Activated T-cell treated with anti-CD3 and anti-CD28 coated beads, Interleukin-2, amount 50 U/mL, for 24 hours (primary cell): Measurements from ENCODE around the gene EYS.
"Not testable (repeated sequence)": the region's sequence is repeated elsewhere in the genome, so short reads cannot be mapped to it uniquely, and the experiment has no call there.

Experiments used
- DNase-seq: peaks from one replicate; pipeline ENCODE4 v3.0.0-alpha.2; 2020
- H3K27ac Mint-ChIP-seq: 2 replicates; pipeline ENCODE4 v1.8.0; 2020; ENCODE audit warnings: mild to moderate bottlenecking, mixed read lengths
- H3K27me3 Mint-ChIP-seq: 2 replicates; pipeline ENCODE4 v1.8.0; 2020; ENCODE audit warnings: mixed read lengths
- H3K36me3 Mint-ChIP-seq: 2 replicates; pipeline ENCODE4 v1.8.0; 2020; ENCODE audit warnings: low read depth, mixed read lengths
- H3K4me1 Mint-ChIP-seq: 2 replicates; pipeline ENCODE4 v1.8.0; 2020; ENCODE audit warnings: low read depth, mixed read lengths
- H3K4me3 Mint-ChIP-seq: 2 replicates; pipeline ENCODE4 v1.8.0; 2020; ENCODE audit warnings: mild to moderate bottlenecking, moderate library complexity, mixed read lengths
- H3K9me3 Mint-ChIP-seq: 2 replicates; pipeline ENCODE4 v1.8.0; 2020; ENCODE audit warnings: mixed read lengths

The EYS gene

DNA sequence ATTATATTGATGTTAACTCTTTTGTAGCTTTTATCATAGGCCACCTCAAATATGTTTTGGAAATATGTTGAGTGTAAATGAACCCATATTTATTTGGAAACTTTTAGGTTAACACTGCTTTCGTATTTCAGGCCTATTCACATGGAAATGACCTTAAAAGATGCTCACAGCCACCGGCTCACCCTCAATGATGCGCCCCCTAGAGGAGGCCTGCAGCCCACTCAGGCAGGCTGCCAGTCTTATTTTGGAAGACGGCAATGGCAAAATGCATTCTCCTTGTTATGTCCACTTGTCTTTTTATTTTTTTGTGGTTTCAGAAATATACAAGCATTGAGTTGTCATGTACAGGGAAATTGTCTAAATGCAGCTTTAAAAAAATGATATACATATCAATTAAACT lies 1201.7 kb downstream of the EYS start:
- no peaks in the 10 kb centered on the region for H3K36me3 Mint-ChIP-seq
- no peak for DNase-seq
- H3K9me3 Mint-ChIP-seq = peaks cover 16% of the 10 kb centered on the region
- H3K27me3 Mint-ChIP-seq = no peaks in the 10 kb centered on the region
- no peaks in the 10 kb centered on the region for H3K4me1 Mint-ChIP-seq
- no peak overlapping the region for H3K27ac Mint-ChIP-seq
- no peak overlapping the region for H3K4me3 Mint-ChIP-seq

- Mint-ChIP-seq H3K9me3 (peaks cover 15% of the 10 kb centered on the region), H3K27me3 (no peaks in the 10 kb centered on the region), H3K4me3 (no peak overlapping the region), H3K27ac (no peak overlapping the region), H3K4me1 (no peaks in the 10 kb centered on the region), H3K36me3 (no peaks in the 10 kb centered on the region)
- no peak for DNase-seq
These were observed 1202.5 kb downstream of the EYS start for GRCh38 chr6:64504503-64504902.

- H3K4me3 Mint-ChIP-seq = no peak overlapping the region
- H3K9me3 Mint-ChIP-seq = peaks cover 13% of the 10 kb centered on the region
- no peak overlapping the region for H3K27ac Mint-ChIP-seq
- H3K4me1 Mint-ChIP-seq = no peaks in the 10 kb centered on the region
- H3K27me3 Mint-ChIP-seq = no peaks in the 10 kb centered on the region
- no peak for DNase-seq
- H3K36me3 Mint-ChIP-seq = no peaks in the 10 kb centered on the region
These were observed 1204.2 kb downstream of the EYS start for GRCh38 chr6:64502801-64503200.

DNA sequence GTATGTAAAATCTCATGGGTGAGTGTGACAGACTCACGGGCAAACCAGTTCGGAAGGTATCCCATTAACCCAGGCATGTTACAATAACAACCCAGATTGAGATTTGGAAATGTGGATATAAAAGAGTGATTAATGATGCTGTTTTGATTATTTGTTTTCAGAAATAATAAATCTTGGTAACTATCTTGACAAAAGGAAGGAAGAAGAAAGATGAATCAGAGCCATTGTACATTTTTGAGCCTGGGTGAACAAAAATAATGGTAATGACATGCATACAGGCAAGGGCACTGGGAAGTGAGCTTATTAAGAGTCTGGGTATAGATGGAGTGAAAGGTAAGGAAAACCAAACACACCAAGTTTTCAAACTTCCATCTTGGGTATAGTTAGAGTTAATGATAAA lies 1209.4 kb downstream of the EYS start:
- Mint-ChIP-seq H3K27me3 (no peaks in the 10 kb centered on the region), H3K36me3 (no peaks in the 10 kb centered on the region), H3K27ac (no peak overlapping the region), H3K9me3 (peaks cover 2% of the 10 kb centered on the region), H3K4me1 (no peaks in the 10 kb centered on the region), H3K4me3 (no peak overlapping the region)
- no peak for DNase-seq

DNA sequence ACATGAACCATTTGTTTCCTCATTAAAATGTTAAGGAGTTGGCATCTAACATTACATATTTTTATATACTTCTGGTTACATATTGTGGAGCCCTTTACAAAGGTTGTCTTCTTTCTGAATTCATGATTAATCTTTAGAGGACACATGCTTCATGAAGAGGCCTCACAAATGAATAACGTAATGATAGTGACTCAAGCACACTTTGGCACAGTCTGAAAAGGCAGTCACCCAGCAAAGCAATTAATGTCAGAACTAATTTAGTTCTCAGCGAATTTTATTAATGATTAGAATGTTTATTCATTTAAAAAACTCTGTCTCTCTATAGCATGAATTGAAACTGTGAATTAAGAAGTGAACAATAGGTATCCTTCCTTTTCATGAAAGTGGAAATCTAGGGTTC lies 1217.3 kb downstream of the EYS start:
- Mint-ChIP-seq H3K4me1 (no peaks in the 10 kb centered on the region), H3K27me3 (no peaks in the 10 kb centered on the region), H3K36me3 (no peaks in the 10 kb centered on the region), H3K27ac (no peak overlapping the region), H3K4me3 (no peak overlapping the region), H3K9me3 (no peaks in the 10 kb centered on the region)
- DNase-seq = no peak

GRCh38 chr6:64486578-64487351 lies 1220.3 kb downstream of the EYS start:
- no peak overlapping the region for H3K4me3 Mint-ChIP-seq
- no peaks in the 10 kb centered on the region for H3K9me3 Mint-ChIP-seq
- H3K27ac Mint-ChIP-seq = no peak overlapping the region
- DNase-seq = no peak
- H3K27me3 Mint-ChIP-seq = no peaks in the 10 kb centered on the region
- H3K4me1 Mint-ChIP-seq = no peaks in the 10 kb centered on the region
- no peaks in the 10 kb centered on the region for H3K36me3 Mint-ChIP-seq

GRCh38 chr6:64483956-64484499 lies 1223.0 kb downstream of the EYS start:
- Mint-ChIP-seq H3K36me3 (no peaks in the 10 kb centered on the region), H3K4me3 (no peak overlapping the region), H3K27me3 (no peaks in the 10 kb centered on the region), H3K27ac (no peak overlapping the region), H3K9me3 (peaks cover 4% of the 10 kb centered on the region), H3K4me1 (no peaks in the 10 kb centered on the region)
- no peak for DNase-seq

DNA sequence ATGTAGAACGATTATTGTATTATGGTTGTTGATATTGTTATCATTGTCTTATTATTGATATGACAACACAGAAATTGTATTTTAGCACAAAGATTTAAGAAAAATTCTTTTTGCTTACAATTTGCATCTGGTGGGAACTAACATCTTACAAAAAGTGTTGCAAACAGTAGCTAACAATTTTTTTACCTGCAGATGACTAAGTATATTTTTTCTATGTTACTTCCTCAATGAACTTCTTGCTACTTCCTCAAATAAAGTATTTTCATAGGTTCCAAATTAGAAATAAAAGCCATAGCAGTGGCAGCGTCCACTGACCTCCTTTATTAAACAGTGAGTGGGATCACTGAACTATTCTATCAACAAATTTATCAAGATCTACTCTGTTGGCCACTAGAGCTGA lies 1224.4 kb downstream of the EYS start:
- no peaks in the 10 kb centered on the region for H3K27me3 Mint-ChIP-seq

GRCh38 chr6:64479134-64479533 lies 1227.9 kb downstream of the EYS start:
- Mint-ChIP-seq H3K27ac (no peak overlapping the region), H3K9me3 (peaks cover 8% of the 10 kb centered on the region), H3K4me3 (no peak overlapping the region), H3K4me1 (no peaks in the 10 kb centered on the region), H3K36me3 (no peaks in the 10 kb centered on the region), H3K27me3 (no peaks in the 10 kb centered on the region)
- no peak for DNase-seq

More for the DNA sequence above, 1224.4 kb downstream of the EYS start:
- H3K9me3 Mint-ChIP-seq = peaks cover 5% of the 10 kb centered on the region
- DNase-seq = no peak
- H3K4me3 Mint-ChIP-seq = no peak overlapping the region
- no peaks in the 10 kb centered on the region for H3K4me1 Mint-ChIP-seq
- H3K27ac Mint-ChIP-seq = no peak overlapping the region
- H3K36me3 Mint-ChIP-seq = no peaks in the 10 kb centered on the region

DNA sequence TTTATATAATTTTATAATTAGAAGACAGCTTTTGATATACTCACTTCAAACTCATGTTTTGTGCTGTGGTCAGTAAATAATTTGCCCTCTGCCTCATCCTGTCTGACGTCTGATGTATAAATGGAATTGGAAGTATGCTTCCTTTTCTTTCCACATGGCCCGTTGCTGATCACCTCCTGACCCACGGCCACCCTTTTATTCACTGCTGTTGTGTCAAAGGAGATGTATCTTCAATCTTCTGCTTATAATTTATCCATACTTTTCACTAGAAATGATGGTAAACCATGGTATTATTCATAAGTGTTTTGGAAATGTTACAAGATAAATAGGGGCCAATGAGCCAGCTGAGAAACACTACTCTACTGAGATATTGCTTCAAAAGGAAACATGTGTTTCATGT lies 1229.6 kb downstream of the EYS start:
- Mint-ChIP-seq H3K27ac (no peak overlapping the region), H3K27me3 (no peaks in the 10 kb centered on the region), H3K9me3 (peaks cover 8% of the 10 kb centered on the region), H3K4me1 (no peaks in the 10 kb centered on the region), H3K4me3 (no peak overlapping the region), H3K36me3 (no peaks in the 10 kb centered on the region)
- no peak for DNase-seq

DNA sequence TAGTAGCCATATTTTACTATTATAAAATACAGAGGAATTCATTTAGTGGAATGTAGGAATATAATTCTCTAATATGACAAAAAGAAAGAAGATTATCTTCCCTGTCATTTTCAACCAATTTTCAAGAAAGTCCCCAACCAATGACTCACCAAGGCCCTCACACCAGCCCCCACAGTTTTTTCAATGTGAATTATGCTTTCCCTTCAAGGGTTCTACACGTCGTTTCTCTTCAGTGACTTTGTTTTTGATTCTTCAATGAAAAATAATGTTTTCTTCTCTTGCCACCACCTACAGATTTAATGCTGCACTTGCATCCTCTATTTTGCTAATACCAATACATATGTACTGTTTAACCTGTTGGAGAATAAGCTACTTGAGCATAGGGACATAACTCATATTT lies 1230.1 kb downstream of the EYS start:
- H3K27me3 Mint-ChIP-seq = no peaks in the 10 kb centered on the region
- H3K9me3 Mint-ChIP-seq = peaks cover 8% of the 10 kb centered on the region
- H3K36me3 Mint-ChIP-seq = no peaks in the 10 kb centered on the region
- no peaks in the 10 kb centered on the region for H3K4me1 Mint-ChIP-seq
- no peak overlapping the region for H3K4me3 Mint-ChIP-seq
- DNase-seq = no peak
- no peak overlapping the region for H3K27ac Mint-ChIP-seq

DNA sequence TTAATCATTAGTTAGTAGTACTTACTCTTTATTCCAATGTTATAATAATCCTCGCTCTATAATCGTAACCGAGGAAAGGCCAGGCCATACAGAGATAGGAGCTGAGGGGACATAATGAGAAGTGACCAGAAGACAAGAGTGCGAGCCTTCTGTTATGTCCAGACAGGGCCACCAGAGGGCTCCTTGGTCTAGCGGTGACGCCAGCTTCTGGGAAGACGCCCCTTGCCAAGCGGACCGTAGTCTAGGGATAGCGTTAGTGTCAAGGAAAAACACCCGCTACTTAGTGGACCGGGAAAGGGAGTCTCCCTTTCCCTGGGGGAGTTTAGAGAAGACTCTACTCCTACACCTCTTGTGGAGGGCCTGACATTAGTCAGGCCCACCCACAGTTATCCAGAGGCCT lies 1237.6 kb downstream of the EYS start:
- not testable (repeated sequence) for H3K4me3 Mint-ChIP-seq, H3K27ac Mint-ChIP-seq, H3K27me3 Mint-ChIP-seq, H3K36me3 Mint-ChIP-seq, DNase-seq, H3K4me1 Mint-ChIP-seq
- H3K9me3 Mint-ChIP-seq = peaks cover 16% of the 10 kb centered on the region

GRCh38 chr6:64467656-64468055 lies 1239.4 kb downstream of the EYS start:
- no peak overlapping the region for H3K27ac Mint-ChIP-seq
- H3K9me3 Mint-ChIP-seq = peaks cover 19% of the 10 kb centered on the region
- no peaks in the 10 kb centered on the region for H3K27me3 Mint-ChIP-seq
- H3K4me3 Mint-ChIP-seq = no peak overlapping the region
- H3K36me3 Mint-ChIP-seq = no peaks in the 10 kb centered on the region
- H3K4me1 Mint-ChIP-seq = no peaks in the 10 kb centered on the region
- no peak for DNase-seq

GRCh38 chr6:64459411-64459944 lies 1247.5 kb downstream of the EYS start:
- Mint-ChIP-seq H3K4me3 (no peak overlapping the region), H3K36me3 (no peaks in the 10 kb centered on the region), H3K4me1 (no peaks in the 10 kb centered on the region), H3K27me3 (no peaks in the 10 kb centered on the region), H3K9me3 (peaks cover 5% of the 10 kb centered on the region), H3K27ac (no peak overlapping the region)
- no peak for DNase-seq

DNA sequence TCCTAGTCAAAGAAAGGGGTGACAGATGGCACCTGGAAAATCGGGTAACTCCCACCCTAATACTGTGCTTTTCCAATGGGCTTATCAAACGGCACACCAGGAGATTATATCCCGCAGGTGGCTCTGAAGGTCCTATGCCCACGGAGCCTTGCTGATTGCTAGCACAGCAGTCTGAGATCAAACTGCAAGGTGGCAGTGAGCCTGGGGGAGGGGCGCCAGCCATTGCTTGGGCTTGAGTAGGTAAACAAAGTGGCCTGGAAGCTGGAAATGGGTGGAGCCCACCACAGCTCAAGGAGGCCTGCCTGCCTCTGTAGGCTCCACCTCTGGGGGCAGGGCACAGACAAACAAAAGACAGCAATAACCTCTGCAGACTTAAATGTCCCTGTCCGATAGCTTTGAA lies 1258.9 kb downstream of the EYS start:
- not testable (repeated sequence) for DNase-seq, H3K4me1 Mint-ChIP-seq, H3K36me3 Mint-ChIP-seq, H3K4me3 Mint-ChIP-seq, H3K27ac Mint-ChIP-seq, H3K27me3 Mint-ChIP-seq, H3K9me3 Mint-ChIP-seq
